ENCODE data around the gene GTF2A1.

Gene GTF2A1

DNA sequence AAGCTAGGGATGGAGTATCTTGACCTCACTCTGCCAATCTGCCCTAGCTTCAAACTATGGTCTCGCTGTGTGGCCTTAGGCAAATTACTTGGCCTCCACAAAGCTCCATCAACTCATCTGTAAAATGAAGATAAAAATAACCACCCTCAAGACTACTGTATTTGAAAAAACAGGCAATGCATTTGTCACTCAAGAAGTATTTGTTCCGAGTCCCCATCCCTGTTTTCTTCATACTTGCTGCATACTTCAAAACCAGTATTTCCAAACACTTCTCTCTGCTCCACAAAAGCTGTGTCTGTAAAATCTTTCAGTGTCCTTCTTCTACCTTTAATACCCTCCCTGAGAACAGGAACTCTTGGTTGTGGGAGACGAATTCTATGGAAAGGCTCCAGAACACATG is 47.9 kb downstream of the GTF2A1 start:
- no peak for DNase-seq

GRCh38 chr14:81172353-81172752 is 48.4 kb downstream of the GTF2A1 start:
- DNase-seq = no peak

DNA sequence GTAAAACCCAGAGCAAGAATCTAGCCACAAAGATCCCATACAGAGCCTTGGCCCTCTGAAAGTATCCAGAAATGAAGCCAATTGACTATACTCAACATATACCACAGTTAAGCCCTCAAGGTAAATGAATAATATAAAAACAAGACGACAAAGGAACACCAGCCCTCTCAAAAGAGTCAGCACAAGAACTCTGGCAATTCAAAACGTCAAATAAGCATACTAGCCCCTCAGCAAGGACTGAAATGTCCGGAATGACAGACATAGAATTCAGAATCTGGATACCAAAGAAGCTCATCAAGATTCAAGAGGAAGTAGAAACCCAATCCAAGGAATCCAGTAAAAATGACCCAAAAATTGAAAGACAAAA is 49.9 kb downstream of the GTF2A1 start:
- no peak for DNase-seq

DNA sequence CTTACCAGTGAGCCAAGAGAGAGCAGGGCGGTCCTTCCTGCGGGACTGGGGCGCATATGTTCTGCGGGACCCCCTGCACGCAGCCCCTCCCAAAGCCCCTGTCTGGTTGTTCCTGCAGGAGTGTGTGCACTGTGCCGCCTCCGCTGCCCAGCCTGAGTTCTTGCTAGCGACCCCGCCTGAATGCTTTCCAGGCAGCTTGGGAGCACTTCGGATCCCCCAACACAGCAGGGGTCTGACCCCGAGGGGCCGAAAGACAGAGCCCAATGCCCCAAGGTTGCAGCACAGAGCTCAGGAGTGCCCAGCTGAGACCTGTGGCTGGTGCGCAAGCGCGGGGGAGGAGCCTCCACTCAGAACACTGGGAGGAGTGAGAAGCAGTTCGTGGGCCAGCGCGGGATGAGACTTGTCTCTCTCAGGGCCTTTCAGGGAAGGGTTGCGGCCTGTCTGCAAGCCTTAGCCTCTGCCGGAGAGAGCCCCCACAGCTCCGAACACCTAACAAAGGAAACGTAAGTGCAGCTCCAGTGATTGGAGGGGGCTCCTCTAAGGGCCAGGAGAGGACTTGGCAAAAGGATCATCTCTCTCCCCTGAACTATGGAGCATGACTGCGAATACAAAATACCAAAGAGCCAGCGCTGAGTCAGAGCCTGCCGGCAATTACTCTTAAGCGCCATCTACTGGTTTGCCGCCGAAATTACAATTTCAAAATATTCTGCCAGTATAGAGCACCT is 50.5 kb downstream of the GTF2A1 start:
- peak; percentile 92 for DNase-seq

GRCh38 chr14:81169711-81170103 is 51.1 kb downstream of the GTF2A1 start:
- DNase-seq = peak; percentile 27

- DNase-seq = no peak
These were observed 51.5 kb downstream of the GTF2A1 start for GRCh38 chr14:81169267-81169666.

GRCh38 chr14:81166121-81166520 is 54.6 kb downstream of the GTF2A1 start:
- DNase-seq = no peak

DNA sequence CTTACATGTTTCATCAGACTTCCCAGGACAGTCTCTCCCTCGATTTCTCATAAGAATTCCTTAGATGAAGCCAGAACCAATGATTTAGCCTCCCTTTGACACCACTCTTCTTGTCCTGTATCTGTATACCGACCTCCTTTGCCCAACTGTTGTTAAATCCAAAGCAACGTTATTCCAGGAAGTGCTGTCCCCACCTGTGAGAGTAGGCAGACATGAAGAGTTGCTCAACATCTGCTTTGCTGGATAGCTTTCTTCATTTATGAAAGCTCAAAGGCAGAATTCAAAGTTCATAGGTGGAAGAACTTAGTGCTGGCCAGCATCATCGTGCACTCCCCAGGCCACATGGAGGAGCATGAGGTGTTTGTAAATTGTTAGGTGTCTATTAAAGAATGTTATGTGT is 55.6 kb downstream of the GTF2A1 start:
- DNase-seq = no peak

DNA sequence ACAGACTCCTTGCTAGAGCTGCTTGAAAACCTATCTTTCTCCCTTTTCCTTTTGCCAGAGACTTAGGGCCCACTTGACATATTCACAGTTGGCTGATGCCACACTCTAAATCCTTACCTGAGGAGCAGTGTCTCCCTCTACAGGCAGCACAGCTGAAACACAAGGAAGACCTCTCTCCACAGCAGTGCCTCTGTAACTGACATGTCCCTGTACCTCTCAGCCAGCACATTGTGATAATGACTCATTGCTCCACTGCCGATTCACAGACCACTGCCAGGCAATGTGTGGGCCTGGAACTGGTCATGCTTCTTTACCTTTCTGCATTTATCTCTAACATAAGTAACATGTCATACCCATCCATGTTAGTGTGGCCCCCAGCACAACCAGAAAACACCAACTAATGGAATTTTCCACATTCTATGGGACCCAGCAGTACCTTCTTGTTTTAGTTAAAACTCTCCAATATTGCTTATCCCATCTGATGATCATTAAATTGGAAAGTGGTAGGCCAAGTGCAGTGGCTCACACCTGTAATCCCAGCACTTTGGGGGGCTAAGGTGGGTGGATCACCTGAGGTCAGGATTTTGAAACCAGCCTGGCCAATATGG is 56.5 kb downstream of the GTF2A1 start:
- DNase-seq = peak; percentile 38

- DNase-seq = no peak
These were observed 57.8 kb downstream of the GTF2A1 start for GRCh38 chr14:81162941-81163340.

- DNase-seq = no peak
These were observed 59.0 kb downstream of the GTF2A1 start for GRCh38 chr14:81161749-81162148.

DNA sequence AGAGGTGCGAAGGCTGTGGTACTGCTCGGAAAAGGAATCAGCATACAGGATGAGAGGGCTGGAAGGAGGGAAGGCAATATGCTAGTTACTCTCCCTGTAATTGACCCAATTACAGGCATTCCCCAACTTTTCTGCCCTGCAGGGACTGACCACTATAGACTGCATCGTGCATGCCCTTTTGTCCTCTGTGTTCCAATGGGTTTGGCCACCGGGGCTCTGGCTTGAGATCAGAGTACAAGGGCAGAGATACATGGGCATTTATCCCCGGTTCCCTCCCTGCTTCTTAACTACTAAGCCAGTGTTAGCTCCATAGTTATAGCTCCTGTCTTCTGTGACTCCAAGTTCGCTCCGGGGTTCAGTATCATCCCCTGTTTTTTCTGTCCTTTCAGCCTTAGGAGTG is 59.7 kb downstream of the GTF2A1 start:
- no peak for DNase-seq

GRCh38 chr14:81157431-81157830 is 63.3 kb downstream of the GTF2A1 start:
- no peak for DNase-seq

DNA sequence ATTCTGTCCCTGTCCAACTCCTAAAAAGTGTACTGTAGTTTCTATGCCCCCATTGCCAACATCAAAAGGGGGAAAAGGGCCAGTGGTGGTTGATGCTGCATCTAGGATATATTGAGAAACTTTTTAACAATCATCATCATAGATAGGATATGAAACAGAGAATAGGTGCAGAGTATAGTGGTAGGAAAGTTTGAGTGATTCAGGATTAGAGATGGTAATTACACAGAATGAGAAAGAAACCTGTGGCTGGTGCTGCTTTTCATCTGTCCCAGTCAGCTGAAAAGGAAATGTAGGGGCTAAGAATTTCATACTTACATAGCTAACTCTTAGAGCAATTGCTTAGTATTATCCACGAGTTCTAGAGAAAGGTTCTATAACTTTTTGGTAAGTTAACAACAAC is 67.6 kb downstream of the GTF2A1 start:
- DNase-seq = no peak

- DNase-seq = no peak
These were observed 72.1 kb downstream of the GTF2A1 start for GRCh38 chr14:81148635-81149034.

DNA sequence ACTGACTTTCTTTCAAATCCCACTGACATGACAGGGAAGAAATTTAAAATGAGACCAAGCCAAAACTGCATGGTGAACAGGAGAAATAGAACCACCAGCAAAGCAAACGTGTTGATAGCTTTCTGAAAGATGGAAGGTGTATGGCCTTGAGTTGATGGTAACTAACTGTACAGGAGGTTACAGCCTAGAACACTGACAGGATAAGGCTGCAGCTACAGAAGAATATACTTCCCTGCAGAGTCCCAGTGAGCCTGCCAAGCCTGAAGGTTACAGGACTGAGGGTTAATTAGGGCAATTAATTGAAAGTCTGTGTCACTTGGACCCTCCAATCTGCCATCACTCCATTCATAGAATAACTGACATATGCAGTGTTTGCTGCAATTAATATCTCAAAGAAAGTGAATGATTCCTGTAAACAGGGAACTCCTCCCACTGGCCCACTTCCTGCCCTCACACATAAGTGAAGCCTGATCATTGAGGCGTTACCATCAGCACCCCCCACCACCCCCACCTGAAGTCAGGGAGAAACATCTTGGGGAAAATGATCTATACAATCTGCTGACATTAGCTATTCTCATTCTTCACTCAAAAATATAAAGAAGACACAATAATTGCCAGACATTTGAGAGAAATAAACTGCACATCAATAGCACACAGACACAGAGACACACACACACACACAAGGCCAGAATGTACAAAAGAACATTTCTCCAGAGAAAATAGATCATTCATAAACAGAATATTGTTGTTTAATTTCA is 73.4 kb downstream of the GTF2A1 start:
- DNase-seq = peak; percentile 6

GRCh38 chr14:81144824-81145603 is 75.7 kb downstream of the GTF2A1 start:
- no peak for DNase-seq

DNA sequence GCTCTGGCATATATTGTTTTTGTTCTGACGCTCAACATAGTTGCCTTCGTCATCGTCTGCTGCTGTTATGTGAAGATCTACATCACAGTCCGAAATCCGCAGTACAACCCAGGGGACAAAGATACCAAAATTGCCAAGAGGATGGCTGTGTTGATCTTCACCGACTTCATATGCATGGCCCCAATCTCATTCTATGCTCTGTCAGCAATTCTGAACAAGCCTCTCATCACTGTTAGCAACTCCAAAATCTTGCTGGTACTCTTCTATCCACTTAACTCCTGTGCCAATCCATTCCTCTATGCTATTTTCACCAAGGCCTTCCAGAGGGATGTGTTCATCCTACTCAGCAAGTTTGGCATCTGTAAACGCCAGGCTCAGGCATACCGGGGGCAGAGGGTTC is 77.0 kb downstream of the GTF2A1 start:
- no peak for DNase-seq

DNA sequence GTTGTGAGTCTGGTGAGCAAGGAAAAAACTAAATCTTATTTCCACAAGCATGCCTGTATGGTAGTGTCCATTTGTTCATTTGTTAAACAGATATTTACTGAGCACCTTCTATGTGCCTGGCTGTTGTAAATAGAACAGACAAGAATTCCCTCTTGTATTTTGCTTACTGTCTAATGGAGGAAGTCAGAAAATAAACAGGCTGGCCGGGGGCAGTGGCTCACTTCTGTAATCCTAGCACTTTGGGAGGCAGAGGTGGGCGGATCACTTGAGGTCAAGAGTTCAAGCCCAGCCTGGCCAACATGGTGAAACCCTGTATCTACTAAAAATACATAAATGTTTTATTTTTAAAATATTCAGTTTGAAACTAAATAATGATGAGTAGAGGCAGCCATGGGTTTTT is 79.3 kb downstream of the GTF2A1 start:
- no peak for DNase-seq

DNA sequence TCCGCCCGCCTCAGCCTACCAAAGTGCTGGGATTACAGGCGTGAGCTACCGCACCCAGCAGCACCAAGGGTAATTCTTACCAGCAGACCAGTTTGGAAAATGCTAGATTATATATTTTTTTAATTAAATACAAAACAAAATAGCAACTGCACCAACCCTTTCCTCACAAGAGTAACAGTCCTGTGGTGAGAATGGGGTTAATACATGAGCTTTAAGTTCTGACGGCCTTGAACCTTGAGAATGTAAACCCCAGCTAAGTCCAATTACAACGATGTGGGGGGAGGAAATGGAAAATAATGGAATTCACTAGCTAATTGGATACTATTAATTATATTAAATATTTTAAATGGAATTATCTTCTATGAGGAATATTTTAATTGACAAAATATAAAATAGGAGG is 82.3 kb downstream of the GTF2A1 start:
- no peak for DNase-seq

DNA sequence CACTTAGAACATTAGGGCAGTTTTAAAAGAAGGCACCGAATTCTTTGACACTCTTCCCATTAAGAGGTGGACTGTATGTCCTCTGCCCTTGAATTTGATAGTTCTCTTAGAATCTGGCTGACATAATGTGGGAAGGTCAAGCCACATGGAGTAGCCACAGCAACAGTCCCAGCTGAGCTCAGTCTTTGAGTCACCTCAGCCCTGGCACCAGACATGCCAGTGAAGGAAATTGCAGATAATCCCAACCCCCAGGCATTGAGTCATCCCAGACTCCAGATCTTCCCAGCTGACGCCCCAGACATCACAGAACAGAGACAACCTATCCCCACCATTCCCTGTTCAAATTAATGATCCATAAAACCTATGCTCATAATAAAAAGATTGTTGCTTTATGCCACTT is 83.4 kb downstream of the GTF2A1 start:
- no peak for DNase-seq

DNA sequence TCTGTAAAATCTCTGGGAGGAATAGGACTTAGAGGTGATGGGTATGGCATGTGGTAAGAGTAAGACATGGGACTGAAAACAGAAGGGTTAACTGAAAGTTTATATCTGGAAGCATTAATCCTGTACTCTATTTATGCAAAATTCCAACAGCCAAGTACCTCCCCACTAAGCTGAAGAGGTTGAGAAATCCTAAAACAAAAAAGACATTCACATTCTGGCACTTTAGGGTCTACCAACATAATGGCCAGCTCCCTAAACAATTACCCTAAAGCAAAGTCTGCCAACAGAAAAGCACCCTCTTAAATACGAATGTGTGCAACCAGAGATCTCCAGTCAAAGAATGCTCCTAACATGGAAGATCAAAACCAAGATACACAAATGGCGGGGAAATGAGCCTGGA is 87.4 kb downstream of the GTF2A1 start:
- no peak for DNase-seq

DNA sequence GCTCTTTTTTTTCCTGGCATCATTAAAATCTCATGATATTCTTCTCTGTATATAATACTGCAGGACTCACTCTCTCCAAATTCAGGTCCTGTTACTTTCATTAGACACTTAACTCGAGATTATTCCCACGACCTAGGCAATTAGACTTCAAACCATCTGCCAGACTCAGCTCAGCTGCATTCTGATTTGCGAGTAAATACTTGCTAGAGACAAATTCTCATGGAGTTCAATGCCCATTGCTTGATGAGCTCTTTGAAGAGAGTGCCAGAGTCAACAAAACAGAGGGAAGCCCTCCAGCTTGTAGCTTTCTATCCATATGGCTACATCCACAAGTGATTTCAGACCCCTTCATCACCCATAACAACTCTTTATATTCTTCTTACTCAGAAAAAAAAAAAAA is 88.3 kb downstream of the GTF2A1 start:
- no peak for DNase-seq

DNA sequence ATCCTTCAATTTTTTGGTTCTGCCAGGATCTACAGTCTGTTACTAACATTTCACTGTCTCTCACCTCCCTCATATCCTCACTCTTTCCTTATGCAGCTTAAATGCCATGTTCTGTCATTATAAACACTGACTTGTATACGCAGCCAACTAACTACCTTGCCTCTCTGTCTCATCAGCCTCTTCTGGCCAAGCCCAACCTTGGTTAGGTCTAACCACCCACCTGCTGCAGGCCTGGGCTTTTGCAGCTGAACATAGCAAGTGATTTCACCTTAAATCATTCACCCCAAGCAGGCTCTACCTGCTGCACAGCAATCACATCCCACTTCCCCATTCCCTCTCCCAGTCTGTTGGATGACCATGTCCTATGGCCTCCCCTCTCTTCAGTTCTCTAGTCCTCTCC is 91.5 kb downstream of the GTF2A1 start:
- no peak for DNase-seq
